B cell (primary cell): ENCODE results near the gene MYB. TPM values are rescaled to one million over a fixed set of nuclear protein-coding genes. Genes with fewer than 3 reads are reported as not detected.

ENCODE experiments used
- ATAC-seq: fragments of 200-7000 bp; cut with Tn5 transposase; one replicate; pipeline ENCODE4 v1.10.0; 2021; ENCODE audit warnings: low read depth, mild to moderate bottlenecking, moderate number of reproducible peaks, moderate library complexity
- CTCF ChIA-PET: fragments of 350-600 bp; sonication (Branson Sonifier 250); formaldehyde crosslinking; loops from one replicate; lab custom pipeline; 2021; ENCODE audit warnings: antibody characterized with exemption, inconsistent platforms; lab: Charles Lee
- POLR2A ChIA-PET: fragments of 350-600 bp; sonication (Branson Sonifier 250); formaldehyde crosslinking; loops from one replicate; lab custom pipeline; 2021; ENCODE audit warnings: antibody characterized with exemption; lab: Charles Lee
- DNase-seq: peaks from one replicate; pipeline ENCODE4 v3.0.0; 2013
- H2AFZ ChIP-seq: 2 replicates; pipeline ENCODE4 v1.6.1; 2012; ENCODE audit warnings: mild to moderate bottlenecking, low read depth, low read length; ENCODE audit not compliant: insufficient read depth, poor library complexity, severe bottlenecking
- H3K27ac ChIP-seq, 2 donors: 1 replicate in 1 of 2; 2 replicates in 1 of 2; pipeline ENCODE4 v1.5.1; 2012 to 2013; ENCODE audit warnings: low read length in 2 of 2, mild to moderate bottlenecking in 2 of 2, moderate library complexity in 1 of 2
- H3K27me3 ChIP-seq, 4 experiments: fragments of 200-600 bp in 1 of 4; sonication (generic) in 1 of 4; replicated peaks in 1 of 4; 1 replicate in 2 of 4; 2 replicates in 2 of 4; pipeline versions ENCODE4 v1.6.1 to v1.7.0; 2013 to 2016; ENCODE audit warnings: low read length in 3 of 4, mild to moderate bottlenecking in 2 of 4, mixed read lengths in 1 of 4, moderate library complexity in 1 of 4; ENCODE audit not compliant: insufficient read depth in 4 of 4, control insufficient read depth in 3 of 4; ENCODE audit errors: control extremely low read depth in 1 of 4
- H3K36me3 ChIP-seq, 2 experiments: replicated peaks in 1 of 2; 1 replicate in 1 of 2; 2 replicates in 1 of 2; pipeline versions ENCODE4 v1.6.1 to v1.7.1; 2013; ENCODE audit warnings: low read length in 1 of 2; ENCODE audit not compliant: insufficient read depth in 2 of 2, control insufficient read depth in 1 of 2; ENCODE audit errors: control extremely low read depth in 1 of 2, extremely low read depth in 1 of 2
- H3K4me1 ChIP-seq, 2 donors: fragments of 200-600 bp in 1 of 2; sonication (generic) in 1 of 2; 1 replicate in 1 of 2; 2 replicates in 1 of 2; pipeline versions ENCODE4 v1.5.1 to v1.6.1; 2013 to 2017; ENCODE audit warnings: low read length in 2 of 2; ENCODE audit not compliant: control insufficient read depth in 2 of 2, insufficient read depth in 2 of 2
- H3K4me2 ChIP-seq: replicated peaks from 2 replicates; pipeline ENCODE3; 2012; ENCODE audit warnings: mild to moderate bottlenecking, low read depth, low read length; ENCODE audit not compliant: poor library complexity, severe bottlenecking
- H3K4me3 ChIP-seq, 5 experiments: fragments of 200-600 bp in 1 of 5; sonication (generic) in 1 of 5; 1 replicate in 3 of 5; 2 replicates in 2 of 5; pipeline versions ENCODE4 v1.5.1 to v1.7.0; 2011 to 2016; ENCODE audit warnings: low read length in 4 of 5, mild to moderate bottlenecking in 4 of 5, low read depth in 2 of 5, control low read depth in 1 of 5, moderate library complexity in 1 of 5; ENCODE audit not compliant: insufficient read depth in 1 of 5; ENCODE audit errors: control extremely low read depth in 1 of 5, extremely low read depth in 1 of 5
- H3K79me2 ChIP-seq: fragments of 200-600 bp; sonication (generic); one replicate; pipeline ENCODE4 v1.6.0; 2016; ENCODE audit warnings: low read length; ENCODE audit not compliant: control insufficient read depth, insufficient read depth
- H3K9ac ChIP-seq: fragments of 200-600 bp; sonication (generic); 2 replicates; pipeline ENCODE4 v1.6.1; 2017; ENCODE audit warnings: mild to moderate bottlenecking, low read length, moderate library complexity
- H3K9me3 ChIP-seq, 3 donors: one replicate each; pipeline versions ENCODE4 v1.6.1 to v1.7.1; 2013; ENCODE audit warnings: low read length in 2 of 3; ENCODE audit not compliant: control insufficient read depth in 2 of 3, insufficient read depth in 1 of 3; ENCODE audit errors: control extremely low read depth in 1 of 3
- H4K20me1 ChIP-seq: 2 replicates; pipeline ENCODE4 v1.6.0; 2012; ENCODE audit warnings: mild to moderate bottlenecking, low read length; ENCODE audit not compliant: insufficient read depth, control insufficient read depth, poor library complexity, severe bottlenecking
- H3K27ac Mint-ChIP-seq: one replicate; pipeline ENCODE4 v1.8.0; 2021; ENCODE audit warnings: mixed read lengths
- H3K27me3 Mint-ChIP-seq: one replicate; pipeline ENCODE4 v1.8.0; 2021; ENCODE audit warnings: mixed read lengths
- H3K4me1 Mint-ChIP-seq: one replicate; pipeline ENCODE4 v1.8.0; 2021; ENCODE audit warnings: mixed read lengths
- H3K4me3 Mint-ChIP-seq: one replicate; pipeline ENCODE4 v1.8.0; 2021; ENCODE audit warnings: mixed read lengths
- H3K9me3 Mint-ChIP-seq: one replicate; pipeline ENCODE4 v1.8.0; 2022; ENCODE audit warnings: mixed read lengths; ENCODE audit not compliant: insufficient read depth
- EZH2 ChIP-seq: IDR thresholded peaks from 2 replicates; pipeline ENCODE4 v1.6.1; 2012; ENCODE audit warnings: borderline replicate concordance, low read depth, mild to moderate bottlenecking, moderate library complexity, low read length; ENCODE audit not compliant: insufficient read depth, poor library complexity, severe bottlenecking
- WGBS: methylation state at CpG from one replicate; pipeline ENCODE4 v1.1.5; 2013; ENCODE audit warnings: missing lambda C conversion rate; ENCODE audit not compliant: insufficient coverage; 5-methylcytosine and 5-hydroxymethylcytosine counted together
- intact Hi-C: fragments of 100-400 bp; cut with micrococcal nuclease; formaldehyde crosslinking; loops from one replicate; pipeline ENCODE4 v1.10.0; 2022
- polyA plus RNA-seq: library from polyadenylated mRNA; depleted of rRNA; stranded (reverse); fragments of >200 nt; gene quantifications from 2 replicates; pipeline ENCODE4 v1.2.3, GENCODE V29; 2012
- total RNA-seq, 2 donors: library from RNA; stranded (reverse); fragments of 120-200 nt in 1 of 2; gene quantifications; 1 replicate in 1 of 2; 2 replicates in 1 of 2; pipeline versions ENCODE4 v1.2.3 to v1.2.4, GENCODE V29; 2013 to 2022
- TF ChIP-seq, protein P1 (sequence below): fragments of 200-600 bp; IDR thresholded peaks from one replicate; pipeline ENCODE4 v1.8.0; 2022; ENCODE audit warnings: antibody characterized with exemption, mild to moderate bottlenecking

Gene MYB
- total and polyA plus RNA-seq, 2 donors (not counting 1 experiment from before 2014, with no cell fraction given): 0.46 to 1.4 TPM

DNA sequence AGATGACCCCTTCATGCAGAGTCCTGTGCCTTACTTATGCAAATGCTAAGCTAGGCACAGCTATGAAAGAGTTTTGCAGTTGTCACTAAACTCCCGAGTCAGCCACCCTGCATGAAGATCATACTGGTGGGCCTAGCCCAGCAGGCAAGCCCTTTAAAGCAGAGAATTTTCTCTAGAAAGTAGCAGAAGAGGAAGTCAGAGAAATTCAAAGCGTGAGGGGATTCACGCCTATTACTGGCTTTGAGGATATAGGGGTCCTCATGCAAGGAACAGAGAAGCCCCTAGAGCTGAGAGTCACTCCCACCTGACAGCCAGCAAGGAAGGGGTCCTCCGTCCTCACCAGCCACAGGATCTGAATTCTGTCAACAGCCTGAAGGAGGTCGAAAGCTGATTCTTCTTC lies 54.6 kb downstream of the MYB start:
- intact Hi-C loops: no loop called here
- H3K27ac ChIP-seq: no peak overlapping the region
- H3K9ac ChIP-seq: no peak overlapping the region
- peaks cover 3% of the 10 kb centered on the region for H3K27me3 Mint-ChIP-seq
- ATAC-seq (no peak), DNase-seq (no peak)
- WGBS: 82% methylated on average over 5 of the region's 5 CpGs
- no peak overlapping the region for H3K4me2 ChIP-seq
- H3K79me2 ChIP-seq: no peaks in the 10 kb centered on the region
- CTCF ChIA-PET: no interaction called here
- no peaks in the 10 kb centered on the region for H4K20me1 ChIP-seq
- H2AFZ ChIP-seq: no peak overlapping the region
- H3K9me3 Mint-ChIP-seq: no peaks in the 10 kb centered on the region
- H3K27ac Mint-ChIP-seq: no peak overlapping the region
- H3K36me3 ChIP-seq: no peaks in the 10 kb centered on the region
- H3K4me3 Mint-ChIP-seq: no peak overlapping the region
- no peaks in the 10 kb centered on the region for H3K27me3 ChIP-seq
- H3K4me3 ChIP-seq: no peak overlapping the region
- POLR2A ChIA-PET: no interaction called here
- H3K9me3 ChIP-seq: no peaks in the 10 kb centered on the region
- no peaks in the 10 kb centered on the region for H3K4me1 Mint-ChIP-seq
- TF ChIP-seq EZH2: no peak
- TF ChIP-seq, protein P1, sequence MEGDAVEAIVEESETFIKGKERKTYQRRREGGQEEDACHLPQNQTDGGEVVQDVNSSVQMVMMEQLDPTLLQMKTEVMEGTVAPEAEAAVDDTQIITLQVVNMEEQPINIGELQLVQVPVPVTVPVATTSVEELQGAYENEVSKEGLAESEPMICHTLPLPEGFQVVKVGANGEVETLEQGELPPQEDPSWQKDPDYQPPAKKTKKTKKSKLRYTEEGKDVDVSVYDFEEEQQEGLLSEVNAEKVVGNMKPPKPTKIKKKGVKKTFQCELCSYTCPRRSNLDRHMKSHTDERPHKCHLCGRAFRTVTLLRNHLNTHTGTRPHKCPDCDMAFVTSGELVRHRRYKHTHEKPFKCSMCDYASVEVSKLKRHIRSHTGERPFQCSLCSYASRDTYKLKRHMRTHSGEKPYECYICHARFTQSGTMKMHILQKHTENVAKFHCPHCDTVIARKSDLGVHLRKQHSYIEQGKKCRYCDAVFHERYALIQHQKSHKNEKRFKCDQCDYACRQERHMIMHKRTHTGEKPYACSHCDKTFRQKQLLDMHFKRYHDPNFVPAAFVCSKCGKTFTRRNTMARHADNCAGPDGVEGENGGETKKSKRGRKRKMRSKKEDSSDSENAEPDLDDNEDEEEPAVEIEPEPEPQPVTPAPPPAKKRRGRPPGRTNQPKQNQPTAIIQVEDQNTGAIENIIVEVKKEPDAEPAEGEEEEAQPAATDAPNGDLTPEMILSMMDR: no peak
- no peaks in the 10 kb centered on the region for H3K4me1 ChIP-seq

DNA sequence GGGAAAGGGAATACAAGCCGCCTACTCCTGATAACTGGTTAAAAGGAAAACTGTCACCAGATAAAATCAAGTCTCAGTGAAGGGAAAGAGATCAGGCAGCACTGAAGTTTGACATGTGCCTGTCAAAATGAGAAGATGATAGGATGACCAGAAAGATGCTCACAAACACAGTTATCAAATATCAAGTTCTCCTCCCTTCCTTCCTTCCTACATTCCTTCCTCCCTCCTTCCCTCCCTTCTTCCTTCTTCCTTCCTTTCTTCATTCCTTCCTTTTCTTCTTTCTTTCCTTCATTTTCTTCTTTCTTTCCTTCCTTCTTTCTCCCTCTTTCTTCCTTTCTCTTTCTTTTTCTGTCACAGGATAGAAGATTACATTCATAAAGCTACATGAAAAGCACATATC lies 55.2 kb downstream of the MYB start:
- 100% methylated on average over 1 of the region's 1 CpG for WGBS
- ATAC-seq (no peak), DNase-seq (no peak)
- Mint-ChIP-seq H3K4me1 (no peaks in the 10 kb centered on the region), H3K4me3 (no peak overlapping the region), H3K27me3 (peaks cover 3% of the 10 kb centered on the region), H3K9me3 (no peaks in the 10 kb centered on the region), H3K27ac (no peak overlapping the region)
- no peaks in the 10 kb centered on the region for H3K79me2 ChIP-seq
- H3K4me1 ChIP-seq: no peaks in the 10 kb centered on the region
- H2AFZ ChIP-seq: no peak overlapping the region
- no peak overlapping the region for H3K27ac ChIP-seq
- no peak overlapping the region for H3K4me2 ChIP-seq
- no peak overlapping the region for H3K4me3 ChIP-seq
- no peaks in the 10 kb centered on the region for H3K36me3 ChIP-seq
- H4K20me1 ChIP-seq: no peaks in the 10 kb centered on the region
- intact Hi-C loops: no loop called here
- H3K27me3 ChIP-seq: no peaks in the 10 kb centered on the region
- H3K9me3 ChIP-seq: no peaks in the 10 kb centered on the region
- POLR2A ChIA-PET: no interaction called here
- CTCF ChIA-PET: no interaction called here
- H3K9ac ChIP-seq: no peak overlapping the region
- TF ChIP-seq EZH2: no peak
- TF ChIP-seq, protein P1: no peak
